ENCODE measurements around the gene RPSA.

DNA sequence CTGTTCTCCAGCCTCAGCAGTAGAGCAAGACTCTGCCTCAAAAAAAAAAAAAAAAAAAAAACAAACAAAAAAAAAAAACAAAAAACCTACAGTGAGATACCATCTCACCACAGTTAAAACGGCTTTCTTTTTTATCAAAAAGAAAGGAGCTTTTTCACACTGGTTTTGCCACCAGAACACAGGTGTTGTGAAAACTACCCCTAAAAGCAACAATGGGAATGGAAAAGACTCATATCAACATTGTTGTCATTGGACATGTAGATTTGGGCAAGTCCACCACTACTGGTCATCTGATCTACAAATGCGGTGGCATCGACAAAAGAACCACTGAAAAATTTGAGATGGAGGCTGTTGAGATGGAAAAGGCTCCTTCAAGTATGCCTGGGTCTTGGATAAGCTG is 48.2 kb upstream of the RPSA start:
- TF ChIP-seq, protein P1, sequence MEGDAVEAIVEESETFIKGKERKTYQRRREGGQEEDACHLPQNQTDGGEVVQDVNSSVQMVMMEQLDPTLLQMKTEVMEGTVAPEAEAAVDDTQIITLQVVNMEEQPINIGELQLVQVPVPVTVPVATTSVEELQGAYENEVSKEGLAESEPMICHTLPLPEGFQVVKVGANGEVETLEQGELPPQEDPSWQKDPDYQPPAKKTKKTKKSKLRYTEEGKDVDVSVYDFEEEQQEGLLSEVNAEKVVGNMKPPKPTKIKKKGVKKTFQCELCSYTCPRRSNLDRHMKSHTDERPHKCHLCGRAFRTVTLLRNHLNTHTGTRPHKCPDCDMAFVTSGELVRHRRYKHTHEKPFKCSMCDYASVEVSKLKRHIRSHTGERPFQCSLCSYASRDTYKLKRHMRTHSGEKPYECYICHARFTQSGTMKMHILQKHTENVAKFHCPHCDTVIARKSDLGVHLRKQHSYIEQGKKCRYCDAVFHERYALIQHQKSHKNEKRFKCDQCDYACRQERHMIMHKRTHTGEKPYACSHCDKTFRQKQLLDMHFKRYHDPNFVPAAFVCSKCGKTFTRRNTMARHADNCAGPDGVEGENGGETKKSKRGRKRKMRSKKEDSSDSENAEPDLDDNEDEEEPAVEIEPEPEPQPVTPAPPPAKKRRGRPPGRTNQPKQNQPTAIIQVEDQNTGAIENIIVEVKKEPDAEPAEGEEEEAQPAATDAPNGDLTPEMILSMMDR (IDR thresholded peaks at IDR 0.05): no peak
- TF ChIP-seq POLR2A (IDR thresholded peaks at IDR 0.05) (no peak), POLR2AphosphoS5 (IDR thresholded peaks at IDR 0.05) (no peak)

All from gastroesophageal sphincter (tissue), 3 donors.